Gastrocnemius medialis (tissue), 4 donors: Measurements from ENCODE around the gene ANAPC1. TPM values are rescaled to one million over a fixed set of nuclear protein-coding genes. Genes with fewer than 3 reads are reported as not detected.
"Not testable (repeated sequence)": the region's sequence is repeated elsewhere in the genome, so short reads cannot be mapped to it uniquely, and the experiment has no call there.

Experiments
- ATAC-seq, 2 donors: fragments of 150-250 bp; one replicate each; pipeline ENCODE4 v1.9.1; 2016
- DNase-seq, 2 donors: peaks; one replicate each; pipeline ENCODE4 v3.0.0-alpha.2; 2019
- H3K27ac ChIP-seq, 4 donors: fragments of 200-600 bp; sonication (generic); 1 replicate in 1 of 4; 2 replicates in 3 of 4; pipeline ENCODE4 v1.5.1; 2016 to 2018; ENCODE audit warnings: mild to moderate bottlenecking in 2 of 4, moderate library complexity in 1 of 4
- H3K27me3 ChIP-seq, 3 donors: fragments of 200-600 bp; sonication (generic) in 2 of 3; 1 replicate in 1 of 3; 2 replicates in 2 of 3; pipeline versions ENCODE4 v1.5.1 to v1.6.0; 2016 to 2019; ENCODE audit warnings: mild to moderate bottlenecking in 1 of 3, moderate library complexity in 1 of 3
- H3K36me3 ChIP-seq, 2 donors: fragments of 200-600 bp; sonication (generic) in 1 of 2; one replicate each; pipeline ENCODE4 v1.5.1; 2017 to 2018
- H3K4me1 ChIP-seq, 2 donors: fragments of 200-600 bp; sonication (generic) in 1 of 2; one replicate each; pipeline ENCODE4 v1.5.1; 2016 to 2017; ENCODE audit warnings: mild to moderate bottlenecking in 2 of 2
- H3K4me3 ChIP-seq, 4 donors: fragments of 200-600 bp; sonication (generic) in 3 of 4; 1 replicate in 1 of 4; 2 replicates in 3 of 4; pipeline ENCODE4 v1.5.1; 2016 to 2019; ENCODE audit warnings: mild to moderate bottlenecking in 2 of 4
- H3K9me3 ChIP-seq, 3 donors: fragments of 200-600 bp; sonication (generic) in 2 of 3; 1 replicate in 1 of 3; 2 replicates in 2 of 3; pipeline ENCODE4 v1.5.1; 2016 to 2019
- POLR2A ChIP-seq, 2 donors: fragments of 450-650 bp; IDR thresholded peaks; one replicate each; pipeline ENCODE4 v1.6.1; 2017; ENCODE audit warnings: antibody characterized with exemption in 2 of 2, mild to moderate bottlenecking in 2 of 2, moderate library complexity in 2 of 2
- in situ Hi-C, 4 donors: fragments of 200-750 bp; cut with MboI; loops; one replicate each; pipeline versions ENCODE4 v1.15.0 to v1.8.0; 2017; ENCODE audit warnings: low sequenced_read_pairs in 4 of 4
- intact Hi-C: fragments of 100-400 bp; cut with DNase I; formaldehyde crosslinking; loops from one replicate; pipeline ENCODE4 v1.15.1; 2023; ENCODE audit warnings: low total_unique reads
- total RNA-seq, 4 donors: library from RNA; depleted of rRNA; stranded (reverse); fragments of >200 nt; gene quantifications; one replicate each; pipeline versions ENCODE4 v1.1.0 to v1.2.3, GENCODE V29; 2016
- TF ChIP-seq, protein P1 (sequence below), 5 experiments: fragments of 450-650 bp in 3 of 5; fragments of 200-600 bp in 2 of 5; sonication (generic) in 2 of 5; IDR thresholded peaks in 4 of 5; conservative IDR thresholded peaks in 1 of 5; 1 replicate in 4 of 5; 2 replicates in 1 of 5; pipeline ENCODE4 v1.5.1; 2016 to 2019; ENCODE audit warnings: antibody characterized with exemption in 5 of 5, mild to moderate bottlenecking in 3 of 5, moderate library complexity in 3 of 5

Gene ANAPC1
- total RNA-seq, 4 donors from 2014 or later, result 28.3 to 33.9 (median 30.8) TPM

DNA sequence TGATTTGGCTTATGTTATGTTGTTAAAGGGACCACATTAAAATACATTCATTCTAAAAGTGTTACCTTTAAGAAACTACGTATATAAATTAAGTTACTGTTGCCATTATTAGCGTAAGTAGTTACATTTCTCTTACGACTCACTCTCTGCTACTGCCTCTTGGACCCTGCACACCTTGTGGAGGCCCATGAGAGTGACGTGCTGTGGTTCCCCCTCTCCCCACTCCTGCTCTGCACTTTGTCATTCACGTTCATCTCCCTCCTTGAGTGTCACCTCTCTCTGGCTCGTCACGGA lies 13.6 kb upstream of the ANAPC1 start:
- ATAC-seq (no peak), DNase-seq (no peak)
- Histone ChIP-seq H3K27me3 (peaks cover 10 to 28% (median 12%) of the 10 kb centered on the region in 3 donors), H3K4me1 (peaks cover 0 to 9% of the 10 kb centered on the region in 2 donors), H3K36me3 (no peaks in the 10 kb centered on the region), H3K27ac (peak overlapping the region; percentile 55 to 81 (median 68)), H3K9me3 (no peaks in the 10 kb centered on the region), H3K4me3 (peak overlapping the region; percentile 68 to 77 (median 72))
- in situ Hi-C loops, result loop anchor here in 1 of 4 donors (25.0 kb wide), 1 partner anchor 365 kb away; the partner anchor contains the start of gene ZC3H8
- intact Hi-C loops, result loop anchor here (10.0 kb wide), 1 partner anchor 377 kb away; the partner anchor contains the start of gene ZC3H6
- no peak for TF ChIP-seq POLR2A (IDR thresholded peaks at IDR 0.05)

DNA sequence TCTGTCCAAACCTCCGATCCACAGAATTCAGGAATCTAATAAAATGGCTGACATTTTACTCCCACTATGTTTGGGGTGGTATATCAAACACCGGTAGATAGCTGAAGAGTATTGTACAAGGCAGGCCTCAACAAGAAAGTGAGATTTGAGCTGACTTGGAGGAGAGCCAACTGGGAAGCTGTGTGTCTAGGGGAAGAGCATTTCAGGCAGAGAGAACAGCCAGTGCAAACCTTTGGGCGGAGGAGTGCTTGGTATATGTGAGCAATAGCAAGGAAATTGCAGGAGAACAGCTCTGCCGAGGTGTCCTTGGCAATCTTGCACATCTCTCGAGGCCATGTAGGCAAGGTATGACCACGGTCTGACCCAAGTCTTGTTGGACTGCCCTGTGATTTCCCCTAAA lies 12.6 kb upstream of the ANAPC1 start:
- TF ChIP-seq, protein P1, sequence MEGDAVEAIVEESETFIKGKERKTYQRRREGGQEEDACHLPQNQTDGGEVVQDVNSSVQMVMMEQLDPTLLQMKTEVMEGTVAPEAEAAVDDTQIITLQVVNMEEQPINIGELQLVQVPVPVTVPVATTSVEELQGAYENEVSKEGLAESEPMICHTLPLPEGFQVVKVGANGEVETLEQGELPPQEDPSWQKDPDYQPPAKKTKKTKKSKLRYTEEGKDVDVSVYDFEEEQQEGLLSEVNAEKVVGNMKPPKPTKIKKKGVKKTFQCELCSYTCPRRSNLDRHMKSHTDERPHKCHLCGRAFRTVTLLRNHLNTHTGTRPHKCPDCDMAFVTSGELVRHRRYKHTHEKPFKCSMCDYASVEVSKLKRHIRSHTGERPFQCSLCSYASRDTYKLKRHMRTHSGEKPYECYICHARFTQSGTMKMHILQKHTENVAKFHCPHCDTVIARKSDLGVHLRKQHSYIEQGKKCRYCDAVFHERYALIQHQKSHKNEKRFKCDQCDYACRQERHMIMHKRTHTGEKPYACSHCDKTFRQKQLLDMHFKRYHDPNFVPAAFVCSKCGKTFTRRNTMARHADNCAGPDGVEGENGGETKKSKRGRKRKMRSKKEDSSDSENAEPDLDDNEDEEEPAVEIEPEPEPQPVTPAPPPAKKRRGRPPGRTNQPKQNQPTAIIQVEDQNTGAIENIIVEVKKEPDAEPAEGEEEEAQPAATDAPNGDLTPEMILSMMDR (IDR thresholded peaks at IDR 0.05 in 4 of 5, conservative IDR thresholded peaks at IDR 0.05 in 1 of 5), result no peak
- TF ChIP-seq POLR2A (IDR thresholded peaks at IDR 0.05), result no peak
- Histone ChIP-seq H3K4me1 (peaks cover 0 to 9% of the 10 kb centered on the region in 2 donors), H3K27ac (no peak overlapping the region), H3K36me3 (no peaks in the 10 kb centered on the region), H3K9me3 (no peaks in the 10 kb centered on the region), H3K4me3 (no peak overlapping the region), H3K27me3 (peaks cover 10 to 28% (median 12%) of the 10 kb centered on the region in 3 donors)
- ATAC-seq (no peak), DNase-seq (no peak)
- in situ Hi-C loops, result loop anchor here in 1 of 4 donors (25.0 kb wide), 1 partner anchor 366 kb away; the partner anchor contains the start of gene ZC3H8
- intact Hi-C loops, result loop anchor here (10.0 kb wide), 1 partner anchor 378 kb away; the partner anchor contains the start of gene ZC3H6

DNA sequence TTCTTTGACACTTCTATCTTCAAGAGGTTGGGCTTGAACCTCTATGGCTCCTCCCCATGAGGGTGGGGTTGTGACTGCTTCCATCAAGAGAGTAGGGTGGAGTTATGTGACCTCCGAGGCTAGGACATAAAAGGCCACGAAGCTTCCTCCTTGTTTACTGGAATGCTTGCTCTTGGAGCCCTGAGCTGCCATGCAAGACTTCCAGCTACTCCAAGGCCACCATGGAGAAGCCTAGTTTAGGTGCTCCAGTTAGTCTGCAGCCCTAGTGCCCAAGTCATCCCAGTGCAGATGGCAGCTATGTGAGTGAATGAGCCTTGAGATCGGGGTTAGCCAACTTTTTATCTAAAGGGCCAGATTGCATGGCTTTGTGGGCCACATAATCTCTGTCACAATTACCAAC lies 12.0 kb upstream of the ANAPC1 start:
- Histone ChIP-seq H3K27me3 (peaks cover 10 to 28% (median 12%) of the 10 kb centered on the region in 3 donors), H3K4me3 (no peak overlapping the region), H3K27ac (no peak overlapping the region), H3K4me1 (peaks cover 0 to 9% of the 10 kb centered on the region in 2 donors), H3K36me3 (no peaks in the 10 kb centered on the region), H3K9me3 (no peaks in the 10 kb centered on the region)
- in situ Hi-C loops (loop anchor here in 1 of 4 donors (25.0 kb wide), 1 partner anchor 366 kb away; the partner anchor contains the start of gene ZC3H8), intact Hi-C loops (loop anchor here (10.0 kb wide), 1 partner anchor 379 kb away; the partner anchor contains the start of gene ZC3H6)
- ATAC-seq (no peak), DNase-seq (peak in 1 of 2 donors; percentile 24)
- TF ChIP-seq, protein P1 (IDR thresholded peaks at IDR 0.05 in 4 of 5, conservative IDR thresholded peaks at IDR 0.05 in 1 of 5), result no peak
- TF ChIP-seq POLR2A (IDR thresholded peaks at IDR 0.05), result no peak

DNA sequence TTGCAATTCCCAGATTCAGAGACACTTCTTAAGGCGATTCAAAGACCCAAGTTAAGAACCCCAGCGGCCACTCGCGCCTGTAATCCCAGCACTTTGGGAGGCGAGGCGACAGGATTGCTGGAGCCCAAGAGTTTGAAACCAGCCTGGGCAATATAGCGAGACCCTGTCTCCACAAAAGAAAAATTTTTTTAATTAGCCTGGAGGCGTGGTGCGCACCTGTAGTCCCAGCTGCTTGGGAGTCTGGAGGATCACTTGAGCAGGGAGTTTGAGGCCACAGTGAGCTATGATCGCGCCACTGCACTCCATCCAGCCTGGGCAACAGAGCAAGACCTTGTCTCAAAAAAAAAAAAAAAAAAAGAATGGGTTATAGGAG lies 585 bp upstream of the ANAPC1 start:
- in situ Hi-C loops, result loop anchor here in 1 of 4 donors (25.0 kb wide), 1 partner anchor 378 kb away; the partner anchor contains the start of gene ZC3H8
- Histone ChIP-seq H3K27ac (peak overlapping the region; percentile 83 to 89 (median 86)), H3K27me3 (no peaks in the 10 kb centered on the region), H3K4me1 (peaks cover 7 to 18% of the 10 kb centered on the region in 2 donors), H3K4me3 (peak overlapping the region; percentile 79 to 98 (median 91)), H3K9me3 (no peaks in the 10 kb centered on the region), H3K36me3 (peaks cover 0 to 8% of the 10 kb centered on the region in 2 donors)
- DNase-seq (no peak), ATAC-seq (peak; percentile 15 to 32)
- TF ChIP-seq, protein P1 (IDR thresholded peaks at IDR 0.05 in 4 of 5, conservative IDR thresholded peaks at IDR 0.05 in 1 of 5), result no peak
- no peak for TF ChIP-seq POLR2A (IDR thresholded peaks at IDR 0.05)
- intact Hi-C loops, result no loop called here

DNA sequence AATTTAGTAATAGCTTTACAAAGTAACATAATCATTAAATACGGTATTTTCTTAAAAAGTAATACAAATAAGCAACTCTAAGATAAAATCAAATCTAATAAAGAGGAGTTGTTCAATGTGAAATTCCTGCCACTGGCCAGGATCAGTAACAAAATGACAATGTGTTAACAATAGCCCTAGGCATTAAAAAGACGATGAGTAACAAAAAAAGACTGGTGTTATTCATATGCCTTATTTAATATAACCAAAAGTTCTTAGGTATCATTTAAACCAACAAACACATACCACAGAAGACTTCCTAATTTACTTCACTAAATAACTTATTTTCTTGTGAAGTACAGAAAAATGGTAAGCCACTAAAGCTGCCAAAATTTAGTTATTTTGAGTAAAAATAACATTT lies 11.2 kb downstream of the ANAPC1 start:
- intact Hi-C loops, H3K9me3 ChIP-seq, H3K27ac ChIP-seq, H3K4me3 ChIP-seq, in situ Hi-C loops, H3K4me1 ChIP-seq, ATAC-seq, H3K27me3 ChIP-seq, DNase-seq: not testable (repeated sequence)
- H3K36me3 ChIP-seq, result peaks cover 0 to 22% of the 10 kb centered on the region in 2 donors

DNA sequence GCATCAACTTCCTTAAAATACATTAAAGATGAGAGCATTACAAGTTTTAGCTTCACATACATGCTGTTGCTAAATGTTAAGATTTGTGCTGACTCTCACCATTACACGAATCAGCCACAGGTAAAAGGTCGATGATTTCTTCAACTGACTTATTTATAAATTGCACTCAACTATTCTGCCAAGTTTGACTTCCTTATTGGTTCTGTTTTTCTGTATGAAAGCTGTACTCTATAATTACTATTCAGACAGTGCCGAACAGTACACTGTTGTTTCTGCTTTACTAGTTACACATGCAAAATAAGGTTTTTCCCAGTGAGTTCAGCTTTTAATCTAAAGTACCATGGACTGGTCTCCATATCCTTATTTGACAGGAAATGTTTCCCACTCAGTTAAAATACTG lies 18.9 kb downstream of the ANAPC1 start:
- ATAC-seq, H3K9me3 ChIP-seq, intact Hi-C loops, in situ Hi-C loops, H3K4me1 ChIP-seq, DNase-seq, H3K27me3 ChIP-seq, H3K4me3 ChIP-seq, H3K27ac ChIP-seq: not testable (repeated sequence)
- peaks cover 0 to 16% of the 10 kb centered on the region in 2 donors for H3K36me3 ChIP-seq

DNA sequence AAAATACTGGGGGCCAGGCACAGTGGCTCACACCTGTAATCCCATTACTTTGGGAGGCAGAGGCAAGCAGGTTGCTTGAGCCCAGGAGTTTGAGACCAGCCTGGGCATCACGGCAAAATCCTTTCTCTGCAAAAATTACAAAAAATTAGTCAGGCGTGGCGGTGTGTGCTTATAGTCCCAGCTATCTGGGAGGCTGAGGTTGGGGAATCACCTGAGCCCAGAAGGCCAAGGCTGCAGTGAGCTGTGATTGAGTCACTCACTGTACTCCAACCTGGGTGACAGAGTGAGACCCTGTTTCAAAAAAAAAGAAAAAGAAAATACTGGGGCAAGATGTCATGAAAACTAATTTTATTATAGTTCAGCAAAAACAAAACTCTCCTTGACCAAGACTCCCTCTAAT lies 24.0 kb downstream of the ANAPC1 start:
- intact Hi-C loops, DNase-seq, H3K27ac ChIP-seq, H3K4me1 ChIP-seq, in situ Hi-C loops, H3K4me3 ChIP-seq, H3K27me3 ChIP-seq, H3K9me3 ChIP-seq, ATAC-seq: not testable (repeated sequence)
- peaks cover 0 to 18% of the 10 kb centered on the region in 2 donors for H3K36me3 ChIP-seq

DNA sequence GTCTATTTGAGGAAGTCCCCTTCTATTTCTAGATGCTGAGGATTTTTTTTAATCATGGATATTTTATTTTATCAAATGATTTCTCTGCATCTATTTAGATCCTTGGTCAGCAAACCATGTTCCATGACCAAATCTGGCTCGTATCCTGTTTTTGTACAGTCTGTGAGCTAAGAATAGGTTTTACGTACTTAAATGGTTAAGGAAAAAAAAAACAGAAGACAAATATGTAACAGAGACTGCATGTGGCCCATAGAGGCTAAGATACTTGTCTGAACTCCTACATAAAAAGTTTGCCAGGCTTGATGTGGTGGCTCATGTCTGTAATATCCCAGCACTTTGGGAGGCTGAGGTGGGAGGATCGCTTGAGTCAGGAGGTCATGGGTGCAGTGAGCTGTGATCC lies 31.4 kb downstream of the ANAPC1 start:
- H3K9me3 ChIP-seq, H3K4me1 ChIP-seq, H3K27me3 ChIP-seq, intact Hi-C loops, H3K27ac ChIP-seq, in situ Hi-C loops, H3K4me3 ChIP-seq, DNase-seq, ATAC-seq: not testable (repeated sequence)
- H3K36me3 ChIP-seq, result peaks cover 0 to 15% of the 10 kb centered on the region in 2 donors
